ENCODE results near the gene GATD1.

The GATD1 gene, protein sequence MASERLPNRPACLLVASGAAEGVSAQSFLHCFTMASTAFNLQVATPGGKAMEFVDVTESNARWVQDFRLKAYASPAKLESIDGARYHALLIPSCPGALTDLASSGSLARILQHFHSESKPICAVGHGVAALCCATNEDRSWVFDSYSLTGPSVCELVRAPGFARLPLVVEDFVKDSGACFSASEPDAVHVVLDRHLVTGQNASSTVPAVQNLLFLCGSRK

DNA sequence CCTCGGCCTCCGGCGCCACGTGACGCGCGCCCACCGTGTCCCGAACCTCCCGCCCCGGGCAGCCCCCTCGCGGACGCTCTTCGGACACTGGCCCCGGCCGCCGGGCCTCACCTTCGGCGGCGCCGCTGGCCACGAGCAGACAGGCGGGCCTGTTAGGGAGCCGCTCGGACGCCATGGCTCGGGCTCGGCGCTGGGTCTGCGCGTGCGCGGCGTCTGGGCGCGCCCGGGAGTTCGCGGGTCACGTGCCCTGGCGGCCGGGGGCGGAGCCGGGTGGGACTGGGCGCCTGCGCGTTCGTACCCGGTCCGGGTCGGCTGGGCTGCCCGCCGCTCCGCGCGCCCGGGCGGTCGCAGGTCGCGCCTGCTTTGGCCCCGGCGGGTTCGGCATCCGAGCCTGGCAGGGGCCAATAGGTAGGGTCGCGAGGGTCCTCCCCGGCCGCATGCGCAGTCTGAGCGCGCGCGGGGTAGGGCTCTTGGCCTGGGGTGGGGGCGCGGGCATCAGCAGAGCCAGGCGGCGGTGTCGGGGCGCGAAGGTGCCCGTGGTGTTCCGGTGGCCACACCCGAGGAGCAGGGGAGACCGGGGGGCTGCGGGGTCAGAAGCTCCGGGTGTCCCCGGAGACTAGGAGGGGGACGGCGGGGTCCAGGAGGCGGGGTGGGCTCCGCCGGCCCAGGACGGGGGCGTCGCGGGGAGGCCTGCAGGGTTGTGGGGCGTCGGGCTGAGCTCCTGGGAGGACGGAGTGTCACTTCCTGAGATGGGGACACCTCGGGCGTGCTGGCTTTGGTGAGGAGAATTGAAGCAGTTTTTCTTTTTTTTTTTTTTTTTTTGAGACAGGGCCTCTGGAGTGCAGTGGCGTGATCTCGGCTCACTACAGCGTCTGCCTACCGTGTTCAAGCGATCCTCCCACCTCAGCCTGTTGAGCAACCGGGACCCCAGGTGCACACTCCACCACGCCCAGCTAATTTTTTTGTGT, at the start of gene GATD1:
GATD1 (minus strand) TSS at position 200 of the 968 bp plus-strand sequence; CDS start at position 175, 25 bp downstream.
- Histone ChIP-seq H3K27ac (ENCODE audit: low read depth in 2 of 2, low read length in 2 of 2) (peak within 1 kb of the TSS; percentile 61 to 67), H3K4me1 (ENCODE audit: control insufficient read depth in 2 of 2, insufficient read depth in 2 of 2, low read length in 2 of 2) (peaks cover 14 to 21% of the 10 kb centered on the region in 2 donors), H3K27me3 (ENCODE audit: control insufficient read depth in 2 of 2, insufficient read depth in 2 of 2, low read length in 2 of 2) (no peaks in the 10 kb centered on the region), H3K36me3 (ENCODE audit: control insufficient read depth in 2 of 2, insufficient read depth in 2 of 2, low read length in 2 of 2) (peaks cover 9 to 10% of the 10 kb centered on the region in 2 donors), H3K9me3 (ENCODE audit: control insufficient read depth in 2 of 2, low read length in 2 of 2) (no peaks in the 10 kb centered on the region), H3K4me3 (ENCODE audit: low read length in 2 of 2) (peak within 1 kb of the TSS; percentile 74 to 80), H3K9ac (ENCODE audit: low read depth in 1 of 2, low read length in 2 of 2) (peak within 1 kb of the TSS; percentile 66 to 91)

DNA sequence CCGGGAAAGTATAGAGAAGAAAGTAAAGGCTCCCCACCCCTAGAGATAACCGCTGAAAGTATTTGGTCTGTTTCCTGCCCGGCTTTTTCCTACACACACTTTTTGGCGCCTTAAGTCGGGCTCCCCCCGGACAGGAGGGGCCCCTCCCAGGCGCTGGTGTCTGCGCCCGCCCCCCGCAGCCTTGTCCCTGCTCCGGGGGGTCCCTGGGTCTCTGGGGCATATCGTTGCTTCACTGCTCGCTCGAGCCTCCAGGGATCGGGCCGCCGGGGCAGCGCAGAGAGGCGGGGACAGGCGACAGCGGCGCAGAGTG, 49.5 kb upstream of the GATD1 start:
- Histone ChIP-seq H3K4me1 (ENCODE audit: control insufficient read depth in 2 of 2, insufficient read depth in 2 of 2, low read length in 2 of 2) (peaks cover 48 to 73% of the 10 kb centered on the region in 2 donors), H3K36me3 (ENCODE audit: control insufficient read depth in 2 of 2, insufficient read depth in 2 of 2, low read length in 2 of 2) (peaks cover 14 to 16% of the 10 kb centered on the region in 2 donors), H3K9ac (ENCODE audit: low read depth in 1 of 2, low read length in 2 of 2) (peak overlapping the region; percentile 48 to 93), H3K27ac (ENCODE audit: low read depth in 2 of 2, low read length in 2 of 2) (peak overlapping the region; percentile 89 to 91), H3K27me3 (ENCODE audit: control insufficient read depth in 2 of 2, insufficient read depth in 2 of 2, low read length in 2 of 2) (no peaks in the 10 kb centered on the region), H3K4me3 (ENCODE audit: low read length in 2 of 2) (peak overlapping the region; percentile 60 to 74), H3K9me3 (ENCODE audit: control insufficient read depth in 2 of 2, low read length in 2 of 2) (no peaks in the 10 kb centered on the region)

DNA sequence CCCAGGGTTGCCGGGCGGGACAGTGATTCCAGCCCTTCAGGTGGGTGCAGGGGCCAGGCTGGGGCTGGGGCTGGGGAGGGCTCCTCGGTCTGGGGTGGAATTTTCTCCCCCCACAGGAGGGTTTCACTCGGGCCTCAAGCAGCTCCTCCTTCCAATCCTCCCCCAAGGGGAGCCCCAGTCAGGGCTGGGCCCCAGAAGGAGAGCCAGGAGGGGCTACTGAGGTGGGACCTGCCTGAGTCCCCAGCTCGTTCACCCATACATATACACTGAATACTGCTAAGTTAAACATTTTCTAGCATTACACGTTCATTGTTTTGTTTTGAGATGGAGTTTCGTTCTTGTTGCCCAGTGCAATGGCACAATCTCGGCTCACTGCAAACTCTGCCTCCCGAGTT, 48.9 kb upstream of the GATD1 start:
- peak overlapping the region in 1 of 2 donors; percentile 60 for H3K4me3 ChIP-seq (ENCODE audit: low read length in 2 of 2)
- H3K9ac ChIP-seq (ENCODE audit: low read depth in 1 of 2, low read length in 2 of 2), result peak overlapping the region in 1 of 2 donors; percentile 93
- peak overlapping the region; percentile 89 to 91 for H3K27ac ChIP-seq (ENCODE audit: low read depth in 2 of 2, low read length in 2 of 2)
- H3K9me3 ChIP-seq (ENCODE audit: control insufficient read depth in 2 of 2, low read length in 2 of 2), result no peaks in the 10 kb centered on the region
- H3K4me1 ChIP-seq (ENCODE audit: control insufficient read depth in 2 of 2, insufficient read depth in 2 of 2, low read length in 2 of 2), result peaks cover 51 to 75% of the 10 kb centered on the region in 2 donors
- H3K36me3 ChIP-seq (ENCODE audit: control insufficient read depth in 2 of 2, insufficient read depth in 2 of 2, low read length in 2 of 2), result peaks cover 14 to 21% of the 10 kb centered on the region in 2 donors
- H3K27me3 ChIP-seq (ENCODE audit: control insufficient read depth in 2 of 2, insufficient read depth in 2 of 2, low read length in 2 of 2), result no peaks in the 10 kb centered on the region

DNA sequence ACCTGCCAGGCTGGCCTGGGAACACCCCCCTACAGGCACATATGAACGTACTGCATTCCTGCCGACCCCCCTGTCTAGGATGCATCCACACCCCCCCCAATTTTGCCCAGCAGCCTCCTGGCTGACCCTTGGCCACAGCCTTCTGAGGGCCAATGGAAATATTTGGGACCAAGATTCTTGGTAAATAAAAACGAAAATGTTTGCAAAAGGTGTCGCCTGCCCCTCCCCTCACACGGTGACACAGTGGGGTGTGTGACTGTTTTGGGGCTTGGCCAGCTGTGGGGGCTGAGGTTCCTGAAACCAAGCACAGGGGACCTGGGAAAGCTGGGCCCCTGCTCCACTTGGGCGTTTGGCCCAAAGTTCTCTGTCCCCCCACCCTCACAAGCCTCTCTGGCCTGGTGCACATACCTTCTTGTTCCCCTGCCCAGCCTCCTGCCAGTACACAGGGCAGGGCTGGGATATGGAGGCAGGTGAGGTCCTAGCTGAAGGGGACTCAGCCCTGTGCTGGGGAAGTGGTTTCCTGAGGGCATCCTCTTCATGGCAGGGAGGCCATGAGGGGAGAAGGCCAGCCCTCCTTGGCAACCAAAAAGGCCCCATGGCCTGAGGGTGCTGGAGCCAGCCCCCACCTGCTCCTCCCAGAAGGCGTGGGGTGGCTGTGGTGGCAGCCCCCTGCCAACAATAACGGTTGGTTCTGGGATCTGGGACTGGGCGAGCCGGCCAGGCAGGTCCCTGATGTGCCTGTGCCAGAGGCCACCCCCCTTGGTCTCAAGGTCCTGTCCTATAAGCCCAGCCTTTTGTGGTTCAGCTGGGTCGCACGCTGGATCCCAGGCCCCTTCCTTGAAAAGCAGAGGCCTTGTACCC, 48.3 kb upstream of the GATD1 start:
- H3K9ac ChIP-seq (ENCODE audit: low read depth in 1 of 2, low read length in 2 of 2), result peak overlapping the region; percentile 41 to 93

DNA sequence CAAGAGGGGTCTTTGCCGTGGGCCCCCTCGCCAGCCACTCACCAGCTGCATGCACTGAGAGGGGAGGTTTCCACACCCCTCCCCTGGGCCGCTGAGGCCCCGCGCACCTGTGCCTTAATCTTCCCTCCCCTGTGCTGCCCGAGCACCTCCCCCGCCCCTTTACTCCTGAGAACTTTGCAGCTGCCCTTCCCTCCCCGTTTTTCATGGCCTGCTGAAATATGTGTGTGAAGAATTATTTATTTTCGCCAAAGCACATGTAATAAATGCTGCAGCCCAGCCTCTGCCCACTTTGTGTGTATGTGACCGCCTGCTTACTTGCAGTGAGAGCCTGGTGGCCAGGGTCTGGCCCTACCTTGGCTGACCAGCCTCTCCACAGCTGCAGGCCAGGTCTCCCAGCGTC, 47.7 kb upstream of the GATD1 start:
- H3K36me3 ChIP-seq (ENCODE audit: control insufficient read depth in 2 of 2, insufficient read depth in 2 of 2, low read length in 2 of 2), result peaks cover 14 to 21% of the 10 kb centered on the region in 2 donors
- H3K4me1 ChIP-seq (ENCODE audit: control insufficient read depth in 2 of 2, insufficient read depth in 2 of 2, low read length in 2 of 2), result peaks cover 53 to 75% of the 10 kb centered on the region in 2 donors
- peak overlapping the region in 1 of 2 donors; percentile 45 for H3K9ac ChIP-seq (ENCODE audit: low read depth in 1 of 2, low read length in 2 of 2)
- no peaks in the 10 kb centered on the region for H3K9me3 ChIP-seq (ENCODE audit: control insufficient read depth in 2 of 2, low read length in 2 of 2)
- no peaks in the 10 kb centered on the region for H3K27me3 ChIP-seq (ENCODE audit: control insufficient read depth in 2 of 2, insufficient read depth in 2 of 2, low read length in 2 of 2)
- H3K4me3 ChIP-seq (ENCODE audit: low read length in 2 of 2), result no peak overlapping the region
- peak overlapping the region; percentile 89 to 91 for H3K27ac ChIP-seq (ENCODE audit: low read depth in 2 of 2, low read length in 2 of 2)

More for the DNA sequence above, 48.3 kb upstream of the GATD1 start:
- peaks cover 51 to 75% of the 10 kb centered on the region in 2 donors for H3K4me1 ChIP-seq (ENCODE audit: control insufficient read depth in 2 of 2, insufficient read depth in 2 of 2, low read length in 2 of 2)
- H3K36me3 ChIP-seq (ENCODE audit: control insufficient read depth in 2 of 2, insufficient read depth in 2 of 2, low read length in 2 of 2), result peaks cover 14 to 21% of the 10 kb centered on the region in 2 donors
- no peaks in the 10 kb centered on the region for H3K9me3 ChIP-seq (ENCODE audit: control insufficient read depth in 2 of 2, low read length in 2 of 2)
- no peaks in the 10 kb centered on the region for H3K27me3 ChIP-seq (ENCODE audit: control insufficient read depth in 2 of 2, insufficient read depth in 2 of 2, low read length in 2 of 2)
- no peak overlapping the region for H3K4me3 ChIP-seq (ENCODE audit: low read length in 2 of 2)
- peak overlapping the region; percentile 89 to 91 for H3K27ac ChIP-seq (ENCODE audit: low read depth in 2 of 2, low read length in 2 of 2)

DNA sequence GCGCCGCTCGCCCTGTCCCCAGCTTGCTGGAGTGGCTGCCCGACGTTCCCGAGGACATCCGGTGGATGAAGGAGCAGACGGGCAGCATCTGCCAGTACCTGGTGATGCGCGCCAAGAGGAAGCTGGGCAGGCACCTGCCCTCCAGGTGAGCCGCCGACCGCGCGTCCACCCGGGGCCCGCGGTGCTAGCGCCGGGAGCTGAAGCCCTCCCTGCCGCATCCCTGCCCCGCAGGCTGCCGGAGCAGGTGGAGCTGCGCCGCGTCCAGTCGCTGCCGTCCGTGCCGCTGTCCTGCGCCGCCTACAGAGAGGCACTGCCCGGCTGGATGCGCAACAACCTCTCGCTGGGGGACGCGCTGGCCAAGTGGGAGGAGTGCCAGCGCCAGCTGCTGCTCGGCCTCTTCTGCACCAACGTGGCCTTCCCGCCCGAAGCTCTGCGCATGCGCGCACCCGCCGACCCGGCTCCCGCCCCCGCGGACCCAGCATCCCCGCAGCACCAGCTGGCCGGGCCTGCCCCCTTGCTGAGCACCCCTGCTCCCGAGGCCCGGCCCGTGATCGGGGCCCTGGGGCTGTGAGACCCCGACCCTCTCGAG, 47.1 kb upstream of the GATD1 start:
- Histone ChIP-seq H3K27me3 (ENCODE audit: control insufficient read depth in 2 of 2, insufficient read depth in 2 of 2, low read length in 2 of 2) (no peaks in the 10 kb centered on the region), H3K9ac (ENCODE audit: low read depth in 1 of 2, low read length in 2 of 2) (peak overlapping the region in 1 of 2 donors; percentile 45), H3K36me3 (ENCODE audit: control insufficient read depth in 2 of 2, insufficient read depth in 2 of 2, low read length in 2 of 2) (peaks cover 14 to 21% of the 10 kb centered on the region in 2 donors), H3K4me3 (ENCODE audit: low read length in 2 of 2) (no peak overlapping the region), H3K4me1 (ENCODE audit: control insufficient read depth in 2 of 2, insufficient read depth in 2 of 2, low read length in 2 of 2) (peaks cover 48 to 70% of the 10 kb centered on the region in 2 donors), H3K27ac (ENCODE audit: low read depth in 2 of 2, low read length in 2 of 2) (peak overlapping the region; percentile 89 to 91), H3K9me3 (ENCODE audit: control insufficient read depth in 2 of 2, low read length in 2 of 2) (no peaks in the 10 kb centered on the region)

DNA sequence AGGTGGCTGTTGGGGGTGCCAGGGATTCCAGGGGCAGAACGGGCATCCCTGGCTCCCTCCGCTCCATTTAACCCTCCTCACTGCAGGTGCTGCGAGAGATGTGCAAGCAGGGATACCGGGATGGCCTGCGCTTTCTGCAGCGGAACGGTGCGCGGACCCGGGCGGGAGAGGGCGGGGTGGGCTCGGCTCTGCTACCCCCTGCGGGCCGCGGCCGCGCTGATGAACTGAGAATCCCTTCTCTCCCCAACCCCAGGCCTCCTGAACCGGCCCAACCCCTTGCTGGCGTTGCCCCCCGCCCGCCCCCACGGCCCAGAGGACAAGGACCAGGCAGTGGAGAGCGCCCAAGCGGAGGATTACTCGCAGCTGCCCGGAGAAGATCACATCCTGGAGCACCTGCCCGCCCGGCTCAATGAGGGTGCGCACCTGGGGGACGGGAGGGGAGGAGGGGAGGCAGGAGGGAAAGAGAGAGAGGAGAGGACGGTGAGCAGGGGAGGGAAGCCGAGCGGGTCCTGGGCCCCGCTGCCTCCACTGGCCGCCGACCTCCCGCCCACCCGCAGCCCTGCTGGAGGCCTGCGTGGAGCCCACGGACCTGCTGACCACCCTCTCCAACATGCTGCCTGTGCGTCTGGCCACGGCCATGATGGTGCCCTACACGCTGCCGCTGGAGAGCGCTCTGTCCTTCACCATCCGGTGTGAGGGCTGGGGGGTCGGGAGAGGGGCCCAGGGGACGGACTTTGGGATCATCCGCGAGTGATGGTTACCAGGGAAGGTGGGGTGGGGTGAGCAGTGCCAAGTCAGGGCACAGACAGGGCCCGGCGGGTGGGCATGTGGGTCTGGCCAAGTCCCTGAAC, 46.4 kb upstream of the GATD1 start:
- peaks cover 44 to 67% of the 10 kb centered on the region in 2 donors for H3K4me1 ChIP-seq (ENCODE audit: control insufficient read depth in 2 of 2, insufficient read depth in 2 of 2, low read length in 2 of 2)

DNA sequence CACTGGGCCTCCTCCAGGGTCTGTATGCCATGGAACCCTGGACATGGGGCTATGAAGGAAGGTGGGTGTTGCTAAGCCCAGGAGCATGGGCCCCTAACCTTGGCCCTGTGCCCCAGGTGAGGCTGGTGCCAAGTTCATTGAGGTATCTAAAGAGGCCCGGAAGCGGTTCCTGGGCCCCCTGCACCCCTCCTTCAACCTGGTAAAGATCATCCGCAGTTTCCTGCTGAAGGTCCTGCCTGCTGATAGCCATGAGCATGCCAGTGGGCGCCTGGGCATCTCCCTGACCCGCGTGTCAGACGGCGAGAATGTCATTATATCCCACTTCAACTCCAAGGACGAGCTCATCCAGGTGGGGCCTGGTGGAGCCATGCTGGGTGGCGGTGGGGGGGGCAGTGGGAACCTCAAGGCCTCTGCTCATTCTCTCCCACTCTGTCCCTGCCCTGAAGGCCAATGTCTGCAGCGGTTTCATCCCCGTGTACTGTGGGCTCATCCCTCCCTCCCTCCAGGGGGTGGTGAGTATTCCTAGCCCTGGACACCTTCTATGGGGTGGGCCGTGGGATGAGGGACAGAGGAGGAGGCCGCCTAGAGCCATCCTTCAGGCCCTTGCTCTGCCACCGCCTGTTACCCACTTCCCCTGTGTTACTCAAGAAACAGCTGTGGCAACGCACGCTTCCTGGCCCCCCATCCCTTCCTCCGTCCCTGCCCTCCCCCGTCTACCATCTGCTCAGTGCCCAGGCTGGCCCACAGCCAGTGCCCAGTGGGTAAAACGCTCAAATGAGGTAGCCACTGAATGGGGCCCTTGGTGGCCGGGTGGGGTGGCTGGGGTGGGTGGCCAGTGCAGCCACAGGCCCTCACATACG, 44.5 kb upstream of the GATD1 start:
- H3K4me3 ChIP-seq (ENCODE audit: low read length in 2 of 2), result peak overlapping the region; percentile 78 to 82
- peaks cover 14 to 21% of the 10 kb centered on the region in 2 donors for H3K36me3 ChIP-seq (ENCODE audit: control insufficient read depth in 2 of 2, insufficient read depth in 2 of 2, low read length in 2 of 2)
- H3K9me3 ChIP-seq (ENCODE audit: control insufficient read depth in 2 of 2, low read length in 2 of 2), result no peaks in the 10 kb centered on the region
- no peaks in the 10 kb centered on the region for H3K27me3 ChIP-seq (ENCODE audit: control insufficient read depth in 2 of 2, insufficient read depth in 2 of 2, low read length in 2 of 2)
- peak overlapping the region in 1 of 2 donors; percentile 98 for H3K27ac ChIP-seq (ENCODE audit: low read depth in 2 of 2, low read length in 2 of 2)
- H3K9ac ChIP-seq (ENCODE audit: low read depth in 1 of 2, low read length in 2 of 2), result peak overlapping the region in 1 of 2 donors; percentile 91
- peaks cover 32 to 54% of the 10 kb centered on the region in 2 donors for H3K4me1 ChIP-seq (ENCODE audit: control insufficient read depth in 2 of 2, insufficient read depth in 2 of 2, low read length in 2 of 2)

More for the DNA sequence above, 46.4 kb upstream of the GATD1 start:
- Histone ChIP-seq H3K27me3 (ENCODE audit: control insufficient read depth in 2 of 2, insufficient read depth in 2 of 2, low read length in 2 of 2) (no peaks in the 10 kb centered on the region), H3K36me3 (ENCODE audit: control insufficient read depth in 2 of 2, insufficient read depth in 2 of 2, low read length in 2 of 2) (peaks cover 14 to 21% of the 10 kb centered on the region in 2 donors), H3K9me3 (ENCODE audit: control insufficient read depth in 2 of 2, low read length in 2 of 2) (no peaks in the 10 kb centered on the region), H3K4me3 (ENCODE audit: low read length in 2 of 2) (no peak overlapping the region), H3K27ac (ENCODE audit: low read depth in 2 of 2, low read length in 2 of 2) (peak overlapping the region in 1 of 2 donors; percentile 89), H3K9ac (ENCODE audit: low read depth in 1 of 2, low read length in 2 of 2) (peak overlapping the region in 1 of 2 donors; percentile 18)
